ENCODE data around the gene RPS3A.

DNA sequence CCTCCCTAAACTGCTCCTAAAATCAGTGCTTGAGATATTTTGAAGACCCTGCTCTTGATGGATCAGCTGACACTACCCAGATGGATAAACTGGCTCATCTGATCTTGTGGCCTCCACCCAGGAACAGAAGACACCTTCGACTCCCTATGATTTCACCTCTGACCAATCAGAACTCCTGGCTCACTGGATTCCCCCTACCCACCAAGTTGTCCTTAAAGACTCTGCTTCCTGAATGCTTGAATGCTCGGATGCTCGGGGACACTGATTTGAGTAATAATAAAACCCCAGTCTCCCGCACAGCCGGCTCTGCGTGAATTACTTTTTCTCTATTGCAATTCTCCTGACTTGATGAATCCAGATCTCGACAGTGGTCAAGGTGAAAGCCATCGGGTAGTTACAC, 12.0 kb upstream of the RPS3A start:
- TF ChIP-seq EZH2phosphoT487 (IDR thresholded peaks at IDR 0.05; ENCODE audit: insufficient read depth, low read depth) (no peak), EZH2 (IDR thresholded peaks at IDR 0.05; ENCODE audit: insufficient read depth, poor library complexity, severe bottlenecking) (no peak)
